ENCODE results near the gene ACVR1.

Gene ACVR1

GRCh38 chr2:157842106-157842879 is 33.8 kb downstream of the ACVR1 start:
- Histone ChIP-seq H3K27ac (no peak overlapping the region), H3K4me3 (ENCODE audit: low read depth, low read length) (no peak overlapping the region), H3K27me3 (ENCODE audit: insufficient read depth, low read depth, severe bottlenecking) (no peaks in the 10 kb centered on the region), H3K9me3 (ENCODE audit: severe bottlenecking) (no peaks in the 10 kb centered on the region), H3K36me3 (no peaks in the 10 kb centered on the region; the same call in 1 of the 2 replicates)
- no peak for TF ChIP-seq CTCF (IDR thresholded peaks at IDR 0.05; ENCODE audit: low read depth, low read length)
- no peak for DNase-seq

GRCh38 chr2:157841485-157841884 is 34.6 kb downstream of the ACVR1 start:
- Histone ChIP-seq H3K27ac (no peak overlapping the region), H3K4me3 (ENCODE audit: low read depth, low read length) (no peak overlapping the region), H3K9me3 (ENCODE audit: severe bottlenecking) (no peaks in the 10 kb centered on the region), H3K27me3 (ENCODE audit: insufficient read depth, low read depth, severe bottlenecking) (no peaks in the 10 kb centered on the region), H3K36me3 (no peaks in the 10 kb centered on the region)
- no peak for DNase-seq
- TF ChIP-seq CTCF (IDR thresholded peaks at IDR 0.05; ENCODE audit: low read depth, low read length): no peak

- no peak for TF ChIP-seq CTCF (IDR thresholded peaks at IDR 0.05; ENCODE audit: low read depth, low read length)
- Histone ChIP-seq H3K27ac (no peak overlapping the region), H3K4me3 (ENCODE audit: low read depth, low read length) (no peak overlapping the region), H3K27me3 (ENCODE audit: insufficient read depth, low read depth, severe bottlenecking) (no peaks in the 10 kb centered on the region), H3K9me3 (ENCODE audit: severe bottlenecking) (no peaks in the 10 kb centered on the region), H3K36me3 (no peaks in the 10 kb centered on the region)
- DNase-seq: no peak
Measured at GRCh38 chr2:157840568-157841156, 35.5 kb downstream of the ACVR1 start.

- DNase-seq: no peak
Measured at GRCh38 chr2:157839822-157840221, 36.3 kb downstream of the ACVR1 start.

GRCh38 chr2:157839162-157839801 is 36.8 kb downstream of the ACVR1 start:
- TF ChIP-seq CTCF (IDR thresholded peaks at IDR 0.05; ENCODE audit: low read depth, low read length): no peak
- H3K4me3 ChIP-seq (ENCODE audit: low read depth, low read length): no peak overlapping the region
- DNase-seq: peak; percentile 62
- no peaks in the 10 kb centered on the region for H3K9me3 ChIP-seq (ENCODE audit: severe bottlenecking)
- no peaks in the 10 kb centered on the region for H3K27me3 ChIP-seq (ENCODE audit: insufficient read depth, low read depth, severe bottlenecking)
- no peak overlapping the region for H3K27ac ChIP-seq
- H3K36me3 ChIP-seq: no peaks in the 10 kb centered on the region

More at GRCh38 chr2:157839822-157840221, 36.3 kb downstream of the ACVR1 start:
- no peaks in the 10 kb centered on the region for H3K27me3 ChIP-seq (ENCODE audit: insufficient read depth, low read depth, severe bottlenecking)
- no peak overlapping the region for H3K4me3 ChIP-seq (ENCODE audit: low read depth, low read length)
- no peak for TF ChIP-seq CTCF (IDR thresholded peaks at IDR 0.05; ENCODE audit: low read depth, low read length)
- no peak overlapping the region for H3K27ac ChIP-seq
- H3K9me3 ChIP-seq (ENCODE audit: severe bottlenecking): no peaks in the 10 kb centered on the region
- no peaks in the 10 kb centered on the region for H3K36me3 ChIP-seq
